Heart right ventricle (tissue), 16 donors: ENCODE data around the gene VPREB3. TPM values are rescaled to one million over a fixed set of nuclear protein-coding genes. Genes with fewer than 3 reads are reported as not detected.

Experiments
- ATAC-seq, 8 donors: fragments of 200-7000 bp; cut with Tn5 transposase; one replicate each; pipeline ENCODE4 v1.9.1; 2020; ENCODE audit warnings: mild to moderate bottlenecking in 8 of 8, moderate library complexity in 8 of 8, moderate number of reproducible peaks in 1 of 8
- DNase-seq, 2 donors: peaks; one replicate each; pipeline ENCODE4 v3.0.0-alpha.2; 2020
- H3K27ac ChIP-seq, 10 donors: fragments of 200-600 bp; sonication (generic) in 2 of 10; one replicate each; pipeline versions ENCODE4 v1.5.0 to v1.8.0; 2020 to 2022; ENCODE audit warnings: mild to moderate bottlenecking in 3 of 10
- H3K27me3 ChIP-seq, 7 donors: fragments of 200-600 bp; one replicate each; pipeline ENCODE4 v1.8.0; 2021 to 2022; ENCODE audit warnings: mild to moderate bottlenecking in 2 of 7
- H3K36me3 ChIP-seq, 9 donors: fragments of 200-600 bp; sonication (generic) in 1 of 9; one replicate each; pipeline versions ENCODE4 v1.5.0 to v1.8.0; 2020 to 2022; ENCODE audit warnings: mild to moderate bottlenecking in 2 of 9
- H3K4me1 ChIP-seq, 9 donors: fragments of 200-600 bp; sonication (generic) in 1 of 9; one replicate each; pipeline versions ENCODE4 v1.5.0 to v1.8.0; 2020 to 2022; ENCODE audit warnings: mild to moderate bottlenecking in 4 of 9
- H3K4me3 ChIP-seq, 10 donors: fragments of 200-600 bp; sonication (generic) in 2 of 10; one replicate each; pipeline versions ENCODE4 v1.5.0 to v1.8.0; 2020 to 2022; ENCODE audit warnings: mild to moderate bottlenecking in 7 of 10, moderate library complexity in 2 of 10
- H3K9me3 ChIP-seq, 11 donors: fragments of 200-600 bp in 10 of 11; sonication (generic) in 2 of 11; one replicate each; pipeline versions ENCODE4 v1.5.0 to v1.8.0; 2013 to 2022; ENCODE audit warnings: mild to moderate bottlenecking in 2 of 11, control low read depth in 1 of 11, moderate library complexity in 1 of 11
- WGBS, 2 donors: extraction: QIAGEN DNeasy Blood & Tissue Kit; methylation state at CpG; one replicate each; pipeline ENCODE4 v1.1.7; 2013; ENCODE audit warnings: inconsistent platforms in 1 of 2; 5-methylcytosine and 5-hydroxymethylcytosine counted together
- intact Hi-C, 10 donors: fragments of 100-400 bp; cut with DNase I; formaldehyde crosslinking; loops; one replicate each; pipeline versions ENCODE4 v1.11.1 to v1.14.2; 2022
- polyA plus RNA-seq, 2 donors: library from polyadenylated mRNA; stranded (reverse); fragments of 200-250 nt; gene quantifications; one replicate each; pipeline ENCODE4 v1.2.3, GENCODE V29; 2013
- total RNA-seq, 10 donors: library from RNA; stranded (reverse); fragmentation: NEBNext Ultra II Directional in 3 of 10; extraction: Animal tissue kit (Norgen Biotek cat#: 25700) in 3 of 10; gene quantifications; one replicate each; pipeline versions ENCODE4 v1.2.1 to v1.2.4, GENCODE V29; 2021 to 2023
- TF ChIP-seq, protein P1 (sequence below), 9 donors: fragments of 200-600 bp; sonication (generic) in 2 of 9; IDR thresholded peaks; one replicate each; pipeline versions ENCODE4 v1.5.0 to v1.8.0; 2021 to 2022; ENCODE audit warnings: antibody characterized with exemption in 9 of 9, mild to moderate bottlenecking in 5 of 9, moderate library complexity in 1 of 9
- donor health status: Arrhythmogenic right ventricular cardiomyopathy.
- donor health status: ischemic (EF 13 %, LVEDD 7.1; RV severe dilation, severe dysfunction).
- donor health status: healthy with polysubstance abuse.
- donor health status: DM: no; HTN: yes; CAD: no.
- donor health status: DM: no; HTN: no; CAD: no.
- donor health status: ischemic (EF 25% LVEDD 6.9; RV normal size, moderate dysfunction).
- donor health status: ischemic (EF 25% LVEDD 5.7; RV mildly dilated, moderate dysfunction).
- donor health status: healthy.
- donor health status: DM: yes; HTN: yes; CAD: no.
- donor health status: Ischemic cardiomyopathy.
- donor health status: ischemic (EF 35%, LVEDD 5.7; RV mildly dilated, moderate dysfunction).
- donor health status: nonischemic (EF 11% LVEDD 7.7; RV severe dilation, severe dysfunction).
- donor health status: DM: yes; HTN: yes; CAD: no.
- donor health status: PGD.
- donor health status: ischemic (EF 29% LVEDD 5.4; RV normal size, mild dysfunction).
- donor health status: nonischemic (EF 23%, LVEDD 6.1; RV moderate dilation, normal function).

VPREB3 gene
- total and polyA plus RNA-seq, 12 donors: 0.56 to 2.5 (median 0.96) TPM; not detected in 4

DNA sequence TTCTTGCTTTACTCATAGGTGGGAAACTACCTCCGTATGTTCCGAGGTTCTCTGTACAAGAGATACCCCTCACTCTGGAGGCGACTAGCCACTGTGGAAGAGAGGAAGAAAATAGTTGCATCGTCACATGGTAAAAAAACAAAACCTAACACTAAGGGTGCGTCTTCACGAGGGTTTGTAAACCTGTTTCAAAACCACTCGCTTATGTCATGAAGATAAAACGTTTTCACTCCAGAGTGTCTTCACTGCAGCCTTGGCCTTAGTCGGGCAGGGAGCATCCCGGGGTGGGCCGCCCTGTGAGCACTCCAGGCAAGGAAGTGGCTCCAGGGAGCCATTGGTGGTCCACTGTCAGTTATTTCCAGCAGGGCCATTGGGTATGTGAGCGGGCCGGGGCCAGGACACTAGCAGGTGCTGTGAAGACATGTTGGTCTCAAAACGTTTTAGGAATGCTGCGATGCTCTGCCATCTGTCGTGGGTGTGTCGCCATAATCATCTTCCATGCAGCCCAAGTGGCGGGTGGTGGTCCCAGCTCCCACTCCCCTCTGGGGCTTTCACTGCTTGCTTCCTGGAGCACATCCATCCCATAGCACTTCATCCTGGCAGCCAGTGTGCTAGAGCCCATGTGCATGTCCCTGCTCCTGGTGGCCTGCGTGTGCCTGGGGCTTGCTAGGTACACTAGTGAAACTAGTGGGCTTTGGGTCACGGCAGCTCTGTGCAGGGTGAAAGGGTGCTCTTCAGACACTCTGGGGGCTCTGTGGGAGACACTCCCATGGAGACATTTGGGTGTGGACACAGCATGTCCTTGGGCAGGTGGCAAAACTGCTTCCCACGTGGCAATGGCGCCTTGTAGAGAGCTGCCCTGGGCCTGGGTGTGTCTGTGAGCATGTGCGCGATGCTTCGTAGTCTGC lies 37.8 kb upstream of the VPREB3 start:
- Histone ChIP-seq H3K27me3 (no peaks in the 10 kb centered on the region), H3K27ac (peak overlapping the region in 3 of 10 donors; percentile 9 to 56 (median 21)), H3K4me3 (no peak overlapping the region), H3K4me1 (peaks cover 9 to 52% (median 40%) of the 10 kb centered on the region in 9 donors), H3K36me3 (peaks cover 0 to 78% (median 23%) of the 10 kb centered on the region in 9 donors), H3K9me3 (no peaks in the 10 kb centered on the region)
- TF ChIP-seq, protein P1, sequence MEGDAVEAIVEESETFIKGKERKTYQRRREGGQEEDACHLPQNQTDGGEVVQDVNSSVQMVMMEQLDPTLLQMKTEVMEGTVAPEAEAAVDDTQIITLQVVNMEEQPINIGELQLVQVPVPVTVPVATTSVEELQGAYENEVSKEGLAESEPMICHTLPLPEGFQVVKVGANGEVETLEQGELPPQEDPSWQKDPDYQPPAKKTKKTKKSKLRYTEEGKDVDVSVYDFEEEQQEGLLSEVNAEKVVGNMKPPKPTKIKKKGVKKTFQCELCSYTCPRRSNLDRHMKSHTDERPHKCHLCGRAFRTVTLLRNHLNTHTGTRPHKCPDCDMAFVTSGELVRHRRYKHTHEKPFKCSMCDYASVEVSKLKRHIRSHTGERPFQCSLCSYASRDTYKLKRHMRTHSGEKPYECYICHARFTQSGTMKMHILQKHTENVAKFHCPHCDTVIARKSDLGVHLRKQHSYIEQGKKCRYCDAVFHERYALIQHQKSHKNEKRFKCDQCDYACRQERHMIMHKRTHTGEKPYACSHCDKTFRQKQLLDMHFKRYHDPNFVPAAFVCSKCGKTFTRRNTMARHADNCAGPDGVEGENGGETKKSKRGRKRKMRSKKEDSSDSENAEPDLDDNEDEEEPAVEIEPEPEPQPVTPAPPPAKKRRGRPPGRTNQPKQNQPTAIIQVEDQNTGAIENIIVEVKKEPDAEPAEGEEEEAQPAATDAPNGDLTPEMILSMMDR (IDR thresholded peaks at IDR 0.05): no peak
- 83 to 85% methylated on average over 25 of the region's 25 CpGs for WGBS, 2 donors
- DNase-seq: no peak
- intact Hi-C loops: no loop called here
- no peak for ATAC-seq

DNA sequence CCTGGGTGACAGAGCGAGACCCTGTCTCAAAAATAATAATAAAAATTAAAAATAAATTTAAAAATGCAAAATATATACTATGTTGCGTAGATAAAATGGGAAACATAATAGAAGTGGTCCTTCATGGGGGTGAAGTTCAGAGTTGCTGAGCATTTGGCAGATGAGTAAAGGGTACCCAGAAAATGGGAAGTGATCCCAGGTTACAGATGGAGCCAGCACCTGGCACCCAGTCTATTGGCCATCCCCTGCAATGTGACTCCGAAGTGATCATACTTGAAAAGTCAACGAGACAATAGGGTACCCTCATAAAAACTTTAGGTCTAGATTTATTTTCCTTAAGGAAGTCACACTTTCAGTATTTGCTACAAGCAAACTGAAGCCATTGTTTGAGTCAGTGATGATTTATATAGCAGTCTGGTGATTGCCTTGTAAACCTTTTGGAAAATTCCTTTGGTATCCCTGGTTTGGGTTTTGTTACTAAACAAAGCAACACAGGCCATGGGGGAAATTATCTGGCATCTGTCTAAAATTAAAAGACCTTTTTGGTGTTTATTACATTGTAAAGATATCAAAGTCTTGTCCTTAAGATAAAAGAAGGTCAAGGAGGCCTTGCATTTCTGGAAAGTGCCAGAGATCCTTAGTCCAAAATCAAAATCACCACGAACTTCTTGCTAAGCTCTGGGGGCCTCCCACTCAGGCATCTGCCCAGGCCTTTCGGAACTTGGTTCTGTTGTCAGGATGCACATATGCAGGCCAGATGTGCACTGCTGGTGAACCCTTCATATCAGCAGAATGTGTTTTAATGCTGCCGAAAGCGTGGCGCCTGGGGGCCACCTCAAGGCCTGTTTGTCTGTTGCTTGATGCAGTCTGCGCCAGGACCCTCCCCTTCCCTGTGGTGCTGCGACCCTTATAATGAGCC lies 36.9 kb upstream of the VPREB3 start:
- Histone ChIP-seq H3K4me1 (peaks cover 13 to 58% (median 45%) of the 10 kb centered on the region in 9 donors), H3K36me3 (peaks cover 0 to 70% (median 17%) of the 10 kb centered on the region in 9 donors), H3K4me3 (no peak overlapping the region), H3K27ac (peak overlapping the region in 4 of 10 donors; percentile 9 to 56 (median 26)), H3K9me3 (no peaks in the 10 kb centered on the region), H3K27me3 (no peaks in the 10 kb centered on the region)
- DNase-seq (peak in 1 of 2 donors; percentile 31), ATAC-seq (peak in 1 of 8 donors; percentile 9)
- intact Hi-C loops: no loop called here
- 65% methylated on average over 11 of the region's 11 CpGs for WGBS, 2 donors
- TF ChIP-seq, protein P1 (IDR thresholded peaks at IDR 0.05): no peak

DNA sequence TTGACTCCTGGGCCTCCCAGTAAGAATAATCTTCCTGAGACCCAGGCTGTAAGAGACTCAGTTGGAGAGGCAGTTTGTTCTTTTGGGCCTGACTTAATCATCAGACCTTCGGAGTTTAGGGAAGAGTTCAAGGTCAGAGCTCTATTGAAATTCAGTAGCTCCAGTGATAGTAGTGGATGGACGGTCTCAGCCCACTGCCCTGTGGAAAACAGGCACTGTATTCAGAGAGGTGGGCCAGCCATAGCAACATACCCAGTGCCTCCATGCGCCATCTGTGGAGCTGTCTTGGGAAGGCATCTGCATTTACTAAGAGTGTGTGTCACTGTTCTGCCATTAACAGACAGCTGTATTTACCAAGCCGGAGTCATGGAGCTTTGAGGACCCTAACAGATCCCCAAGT lies 35.4 kb upstream of the VPREB3 start:
- Histone ChIP-seq H3K4me1 (peaks cover 14 to 63% (median 46%) of the 10 kb centered on the region in 9 donors), H3K9me3 (no peaks in the 10 kb centered on the region), H3K36me3 (peaks cover 0 to 56% (median 8%) of the 10 kb centered on the region in 9 donors), H3K4me3 (no peak overlapping the region), H3K27ac (peak overlapping the region in 3 of 10 donors; percentile 11 to 56 (median 31)), H3K27me3 (no peaks in the 10 kb centered on the region)
- DNase-seq (no peak), ATAC-seq (no peak)
- TF ChIP-seq, protein P1 (IDR thresholded peaks at IDR 0.05): no peak
- 69 to 72% methylated on average over 4 of the region's 4 CpGs for WGBS, 2 donors
- intact Hi-C loops: loop anchor here in 3 of 10 donors (2.0 to 5.0 kb wide), 3 partner anchors 21 to 53 kb away; no protein-coding TSS in a partner anchor

DNA sequence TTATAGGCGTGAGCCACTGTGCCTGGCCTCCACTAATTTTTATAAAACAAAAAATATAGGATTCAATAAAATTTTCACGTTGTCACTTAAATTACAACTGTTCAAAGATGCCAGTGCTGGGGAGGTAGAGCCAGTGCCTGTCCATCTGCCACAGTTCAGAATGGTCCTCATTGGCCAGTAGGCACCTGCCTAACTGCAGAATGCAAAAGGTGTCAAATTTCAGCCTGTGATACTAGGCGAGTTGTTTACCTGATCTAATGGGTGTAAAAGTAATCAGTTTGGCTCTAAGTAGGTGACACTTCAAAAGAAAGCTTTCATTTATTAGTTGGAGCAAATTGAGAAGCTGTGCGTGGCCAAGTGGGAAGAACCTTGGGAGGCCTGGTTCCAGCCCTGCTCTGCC lies 34.9 kb upstream of the VPREB3 start:
- TF ChIP-seq, protein P1 (IDR thresholded peaks at IDR 0.05): no peak
- DNase-seq (no peak), ATAC-seq (no peak)
- peak overlapping the region in 3 of 10 donors; percentile 11 to 56 (median 31) for H3K27ac ChIP-seq
- WGBS, 2 donors: 73 to 77% methylated on average over 4 of the region's 4 CpGs
- H3K27me3 ChIP-seq: no peaks in the 10 kb centered on the region
- no peaks in the 10 kb centered on the region for H3K9me3 ChIP-seq
- peaks cover 14 to 63% (median 46%) of the 10 kb centered on the region in 9 donors for H3K4me1 ChIP-seq
- no peak overlapping the region for H3K4me3 ChIP-seq
- intact Hi-C loops: loop anchor here in 3 of 10 donors (2.0 to 5.0 kb wide), 3 partner anchors 20 to 53 kb away; no protein-coding TSS in a partner anchor
- H3K36me3 ChIP-seq: peaks cover 0 to 51% (median 3%) of the 10 kb centered on the region in 9 donors
